ELF-1 (cell line): ENCODE measurements around the gene SKAP1.

ENCODE experiments used
- DNase-seq: peaks from one replicate; pipeline ENCODE4 v3.0.0-alpha.2; 2016; ENCODE audit warnings: low read depth, low spot score

SKAP1 gene

GRCh38 chr17:48429638-48430586 lies at the start of gene SKAP1:
TSS of gene SKAP1 (minus strand) at chr17:48430214.
- DNase-seq = peak; percentile 41

GRCh38 chr17:48479014-48479402 lies 49.0 kb upstream of the SKAP1 start:
- no peak for DNase-seq

- no peak for DNase-seq
Observed at GRCh38 chr17:48478224-48479013, 48.4 kb upstream of the SKAP1 start.

DNA sequence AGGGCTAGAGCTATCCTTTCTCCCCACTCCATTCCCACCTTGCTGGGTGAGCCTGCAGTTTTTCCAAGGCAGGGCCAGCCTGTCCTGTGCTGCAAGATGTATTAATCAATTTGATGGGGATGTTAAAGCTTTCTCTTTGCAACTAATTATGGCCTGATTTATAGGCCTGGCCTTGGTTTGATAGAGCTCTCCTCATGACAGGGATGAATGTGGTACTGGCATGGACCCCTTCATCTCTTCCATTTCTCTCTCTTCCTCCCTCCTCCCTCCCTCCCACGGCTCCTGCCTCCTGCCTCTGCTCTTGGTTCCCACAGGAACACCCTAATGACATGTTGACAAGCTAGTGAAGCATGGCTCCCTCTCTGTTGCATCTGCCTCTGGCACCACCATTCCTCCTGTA lies 47.2 kb upstream of the SKAP1 start:
- no peak for DNase-seq

DNA sequence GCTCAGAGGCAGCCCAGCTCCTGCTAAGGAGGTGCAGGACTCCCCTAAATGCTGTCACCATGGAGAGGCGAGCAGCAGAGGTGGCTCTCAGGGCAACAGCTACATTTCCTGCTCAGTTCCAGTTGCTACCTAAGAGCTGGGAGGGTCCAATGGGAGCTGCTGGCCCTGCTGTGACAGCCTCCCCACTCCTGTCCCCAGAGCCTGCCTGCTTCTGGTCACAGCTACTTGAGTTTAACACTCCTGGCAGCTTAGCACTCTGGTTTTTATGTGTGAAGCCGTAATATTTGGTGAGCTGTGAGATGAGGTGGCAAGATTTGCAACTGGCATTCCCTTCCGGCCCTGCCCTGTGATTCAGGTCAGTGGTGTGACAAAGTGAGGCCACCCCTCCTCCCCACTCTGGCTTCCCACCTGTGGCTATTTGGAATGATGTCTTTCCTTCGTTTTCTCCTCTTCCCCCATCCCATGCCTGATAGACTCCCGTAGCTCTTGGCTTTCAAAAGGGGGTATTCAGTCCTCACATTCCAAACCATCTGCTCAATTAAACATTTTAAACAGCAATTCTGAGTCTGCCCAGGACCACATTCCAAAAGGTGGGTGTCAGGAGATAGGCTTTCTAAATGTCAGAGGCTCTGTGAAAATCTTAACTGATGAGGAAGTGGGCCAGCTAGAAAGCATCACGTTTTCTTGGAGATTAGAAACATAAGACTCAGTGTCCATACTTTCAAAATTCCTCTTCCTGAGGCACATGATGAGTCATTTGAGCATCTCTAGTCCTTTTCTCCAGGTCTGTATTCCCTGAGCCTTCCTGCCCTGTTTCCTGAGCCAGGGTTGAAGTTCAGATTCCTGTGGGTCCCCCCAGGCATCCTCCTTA lies 42.6 kb upstream of the SKAP1 start:
- peak; percentile 44 for DNase-seq

GRCh38 chr17:48471817-48472410 lies 41.9 kb upstream of the SKAP1 start:
- peak; percentile 58 for DNase-seq

GRCh38 chr17:48470388-48471034 lies 40.5 kb upstream of the SKAP1 start:
- no peak for DNase-seq

- no peak for DNase-seq
Observed at GRCh38 chr17:48469227-48469626, 39.2 kb upstream of the SKAP1 start.

GRCh38 chr17:48468299-48468698 lies 38.3 kb upstream of the SKAP1 start:
- DNase-seq = no peak

- no peak for DNase-seq
Observed at GRCh38 chr17:48465884-48466283, 35.9 kb upstream of the SKAP1 start.

GRCh38 chr17:48463526-48463925 lies 33.5 kb upstream of the SKAP1 start:
- DNase-seq = no peak

- DNase-seq = no peak
Observed at GRCh38 chr17:48462946-48463345, 32.9 kb upstream of the SKAP1 start.

DNA sequence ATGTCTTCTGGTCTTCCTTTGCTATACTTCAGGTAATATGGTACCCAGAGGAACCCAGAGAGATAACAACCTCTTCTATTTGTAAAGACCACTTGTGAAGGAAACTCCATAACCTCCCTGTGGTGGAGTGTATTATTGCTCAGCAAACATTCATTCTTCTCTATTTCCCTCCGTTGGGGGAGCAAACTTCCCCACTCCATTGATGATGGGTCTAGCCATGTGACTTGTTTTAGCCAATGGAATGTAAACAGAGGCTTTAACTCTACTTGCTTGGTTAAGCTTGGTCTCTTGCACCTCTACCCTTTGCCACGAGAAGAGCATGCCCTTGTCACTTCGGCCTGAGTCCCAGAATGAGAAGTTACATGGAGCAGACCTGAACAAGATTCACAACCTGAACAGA lies 30.0 kb upstream of the SKAP1 start:
- DNase-seq = no peak

DNA sequence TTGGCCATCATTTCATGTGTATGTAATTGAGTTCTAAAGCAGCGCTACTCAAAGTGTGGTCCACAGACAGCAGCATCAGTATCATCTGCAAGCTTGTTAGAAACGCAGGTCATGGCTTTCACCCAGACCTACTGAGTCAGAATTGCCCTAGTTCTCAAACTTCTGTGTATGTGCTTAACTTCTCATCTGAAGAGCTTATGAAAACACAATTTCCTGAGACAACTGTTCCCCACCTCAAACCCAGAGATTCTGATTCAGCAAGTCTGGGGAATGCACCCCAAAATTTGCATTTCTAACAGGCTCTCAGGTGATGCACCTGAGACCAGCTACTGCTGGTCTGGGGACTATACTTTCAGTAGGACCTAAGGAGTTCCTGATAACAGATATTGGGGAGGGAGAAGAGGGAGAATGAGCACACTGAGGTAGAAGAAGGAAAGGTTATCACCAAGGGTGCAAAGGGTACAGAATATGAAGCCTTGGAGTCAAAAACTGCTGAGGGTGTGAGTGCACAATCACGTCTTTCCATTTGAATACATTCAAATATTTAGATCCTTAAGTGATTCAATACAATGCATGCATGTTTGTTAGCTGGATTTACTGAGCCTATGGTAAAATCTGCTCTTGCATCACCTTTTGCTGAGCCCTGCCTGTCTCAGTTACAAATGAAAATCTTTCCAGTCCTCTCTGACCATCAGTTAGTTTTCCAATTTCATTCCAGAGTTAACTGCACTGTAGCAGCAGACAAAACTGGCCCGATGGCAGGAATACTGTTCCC lies 29.2 kb upstream of the SKAP1 start:
- DNase-seq = no peak

- peak; percentile 78 for DNase-seq
Observed at GRCh38 chr17:48457080-48457836, 27.2 kb upstream of the SKAP1 start.

- DNase-seq = peak; percentile 45
Observed at GRCh38 chr17:48456589-48456988, 26.6 kb upstream of the SKAP1 start.

GRCh38 chr17:48455791-48456190 lies 25.8 kb upstream of the SKAP1 start:
- no peak for DNase-seq

DNA sequence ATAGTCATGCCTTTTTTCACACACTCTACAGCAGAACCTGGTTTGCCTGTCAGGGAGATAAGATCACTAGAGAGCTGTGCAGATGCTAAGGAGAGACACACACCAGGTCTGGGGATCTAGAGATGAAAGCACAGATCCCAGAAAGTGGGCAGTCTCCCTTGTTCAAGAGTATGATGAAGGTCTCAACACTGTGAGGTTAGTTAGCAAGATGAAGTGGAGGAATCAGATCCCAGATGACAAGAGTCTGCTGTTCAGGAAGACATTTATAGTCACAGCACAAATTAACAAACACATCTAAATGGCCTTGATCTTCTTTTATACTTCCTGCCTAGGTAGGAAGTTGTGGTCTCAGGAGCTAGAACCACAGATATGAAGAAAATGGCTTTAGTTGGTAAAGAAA lies 23.4 kb upstream of the SKAP1 start:
- no peak for DNase-seq

- no peak for DNase-seq
Observed at GRCh38 chr17:48451489-48451888, 21.5 kb upstream of the SKAP1 start.
